HG02759 (cell line): Measurements from ENCODE around the gene TCEA2.

Experiments
- ATAC-seq: cut with Tn5 transposase; IDR thresholded peaks from one replicate; pipeline ENCODE4 v1.9.1; 2021; ENCODE audit warnings: mild to moderate bottlenecking, moderate library complexity; ENCODE audit not compliant: unreplicated experiment

Gene TCEA2

DNA sequence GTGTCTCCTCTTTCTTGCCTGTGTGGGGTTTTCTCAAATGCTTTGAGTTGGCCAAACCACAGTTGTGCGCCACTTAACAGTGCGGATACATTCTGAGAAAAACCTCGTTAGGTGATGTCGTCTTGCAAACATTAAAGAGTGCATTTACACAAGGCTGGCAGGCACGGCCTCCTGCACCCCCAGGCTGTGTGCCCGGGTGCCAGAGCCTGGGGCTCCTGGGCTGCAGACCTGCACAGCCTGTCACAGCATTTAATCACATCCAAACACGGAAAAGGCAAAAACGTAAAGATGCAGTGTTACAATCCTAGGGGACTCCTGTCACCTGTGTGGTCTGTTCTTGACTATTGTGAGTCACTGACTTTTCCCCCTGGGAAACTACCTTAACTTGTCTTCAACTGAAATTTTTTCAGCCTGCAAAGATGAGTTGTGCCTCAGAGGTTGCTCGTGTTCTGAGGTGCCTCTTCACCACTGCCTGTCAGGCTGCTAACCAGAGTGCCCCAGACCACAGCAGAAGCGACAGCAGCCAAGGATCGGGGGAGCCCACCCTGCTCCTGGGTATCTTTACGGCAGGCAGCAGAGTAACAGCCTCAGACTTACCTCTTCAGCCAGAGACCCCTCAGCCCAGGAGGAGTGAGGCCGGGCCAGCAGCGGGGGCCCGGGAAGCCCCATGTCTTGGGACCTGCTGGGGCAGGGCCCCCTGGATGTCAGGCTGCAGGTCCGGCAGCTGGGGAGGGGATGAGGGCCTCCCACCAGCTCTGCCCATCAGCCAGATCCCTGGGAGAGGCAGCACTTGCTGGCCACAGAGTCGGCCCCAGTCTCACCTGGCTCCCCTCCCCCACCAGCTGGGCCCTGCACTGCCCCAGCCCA, 27.7 kb upstream of the TCEA2 start:
- no peak for ATAC-seq

DNA sequence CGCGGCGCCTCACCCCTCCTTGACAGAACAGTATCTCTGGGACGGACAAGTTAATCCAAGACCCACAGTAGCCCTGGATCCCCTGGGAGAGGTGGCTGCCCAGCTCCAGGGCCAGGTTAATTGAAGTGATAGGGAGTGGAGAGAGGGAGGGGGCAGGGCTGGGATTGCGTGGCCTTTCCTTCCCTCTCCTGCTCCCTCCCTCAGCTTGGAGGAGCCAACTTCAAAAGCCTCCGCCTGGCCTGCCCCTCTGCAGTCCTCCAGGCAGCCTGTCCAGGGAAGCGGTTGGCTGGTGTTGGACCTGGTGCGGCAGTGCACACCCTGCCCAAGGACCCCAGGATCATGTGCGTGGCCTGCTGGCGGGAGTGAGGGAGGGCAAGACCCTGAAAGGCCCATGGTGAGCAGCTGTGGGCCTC, 27.1 kb upstream of the TCEA2 start, which contains the start of gene C20orf204:
Gene C20orf204, plus strand, starts transcription at position 250 of the 413 bp plus-strand sequence. Its CDS starts 142 bp downstream, at position 392.
- no peak for ATAC-seq

DNA sequence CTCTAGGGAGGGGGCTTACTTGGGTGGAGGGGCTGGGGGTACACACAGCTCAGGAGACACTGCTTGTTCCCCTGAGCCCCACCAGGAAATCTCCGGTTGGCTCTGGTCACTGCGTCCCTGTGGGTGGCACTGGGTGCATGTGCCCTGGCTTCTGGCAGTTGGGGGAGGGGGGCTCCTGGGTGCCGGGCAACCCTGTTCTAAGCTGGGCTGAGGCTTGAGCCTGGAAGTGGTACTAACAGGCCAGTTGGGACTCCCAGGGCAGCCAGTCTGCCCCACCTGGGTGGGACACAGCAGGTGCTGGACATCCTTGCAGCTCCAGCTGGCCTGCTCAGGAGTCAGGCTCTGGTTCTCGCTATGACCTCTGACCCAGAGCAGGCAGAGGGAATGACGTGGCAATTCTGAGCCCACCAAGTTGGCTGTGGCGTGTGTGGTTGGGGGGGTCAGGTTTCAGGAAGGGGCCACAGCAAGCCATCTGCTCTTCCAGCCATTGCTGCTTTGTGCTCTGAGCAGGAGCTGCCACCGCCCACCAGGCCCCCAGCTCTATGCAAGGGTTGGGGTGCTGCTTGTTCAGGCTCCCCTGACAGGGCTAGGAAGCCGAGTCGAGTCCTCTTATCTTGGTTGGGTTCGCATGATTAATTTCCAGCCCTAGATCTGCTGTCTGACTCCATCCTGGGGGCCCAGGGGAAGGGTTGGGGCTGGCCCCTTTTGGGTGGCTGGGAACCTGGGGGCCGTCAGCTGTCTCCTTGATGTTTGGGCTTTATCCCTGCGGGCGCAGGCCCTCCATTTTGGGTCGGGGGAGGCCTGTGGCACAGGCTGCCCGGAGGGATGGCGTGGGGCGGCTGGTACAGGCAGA, 26.4 kb upstream of the TCEA2 start:
- ATAC-seq = no peak

DNA sequence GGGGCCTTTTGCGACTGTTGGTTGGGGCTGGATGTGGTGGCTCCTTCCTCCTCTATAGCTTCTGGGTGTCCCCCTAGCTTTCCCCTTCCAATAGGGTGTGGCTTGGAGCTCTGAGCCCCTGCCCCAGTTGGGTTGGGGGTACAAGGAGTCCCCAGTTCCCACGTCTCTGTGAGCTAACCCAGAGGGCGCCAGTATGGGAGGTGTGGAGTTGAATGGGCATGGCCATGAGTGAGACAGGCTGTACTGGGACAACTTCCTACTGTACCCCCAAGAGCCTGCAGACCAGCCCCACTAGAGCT, 25.9 kb upstream of the TCEA2 start:
- no peak for ATAC-seq

DNA sequence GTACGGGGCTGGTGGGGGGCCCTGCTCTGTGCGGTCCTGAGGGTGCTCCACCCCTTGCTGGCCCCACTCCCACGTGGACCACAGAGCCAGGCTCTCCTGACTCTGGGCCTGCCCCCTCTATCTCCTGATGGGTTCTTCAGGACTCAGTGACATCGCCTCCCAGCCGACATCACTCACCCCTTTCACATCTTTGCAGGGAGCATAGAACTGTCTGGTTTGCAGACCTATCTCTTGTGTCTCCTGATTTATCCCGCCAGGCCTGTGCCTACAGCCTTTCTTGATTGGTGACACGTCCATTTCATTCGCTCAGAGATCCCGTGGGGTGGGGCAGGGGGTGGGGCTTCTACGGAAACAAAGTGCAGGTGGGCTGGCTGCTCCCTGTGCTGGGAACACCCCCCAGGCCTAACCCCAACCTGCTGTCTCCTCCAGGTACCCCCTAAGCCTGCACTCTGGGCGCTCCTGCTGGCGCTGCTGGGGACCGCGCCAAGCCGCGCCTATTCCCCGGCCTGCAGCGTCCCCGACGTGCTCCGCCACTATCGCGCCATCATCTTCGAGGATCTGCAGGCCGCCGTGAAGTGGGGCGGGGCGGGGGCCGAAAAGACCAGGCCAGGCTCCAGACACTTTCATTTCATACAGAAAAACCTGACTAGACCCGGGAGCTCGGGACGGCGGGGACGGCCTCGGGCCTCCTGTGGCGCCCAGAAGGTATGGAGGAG, 25.3 kb upstream of the TCEA2 start:
- ATAC-seq = no peak

DNA sequence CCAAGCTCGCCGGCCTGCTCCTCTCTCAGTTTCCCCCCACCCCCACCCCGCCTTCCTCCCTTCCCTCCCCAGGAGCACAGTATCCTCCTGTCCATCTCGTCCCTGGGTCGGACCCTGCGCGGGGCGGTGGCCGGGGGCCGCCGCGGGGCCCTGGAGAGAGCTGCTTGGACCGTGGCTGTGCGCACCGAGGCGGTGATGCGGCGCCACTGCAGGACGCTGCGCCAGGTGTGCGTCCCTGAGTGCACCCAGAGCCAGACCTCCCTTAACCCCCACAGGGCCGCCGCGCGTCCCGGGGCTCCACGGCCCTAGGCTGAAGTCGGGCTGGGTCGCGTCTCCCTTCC, 24.8 kb upstream of the TCEA2 start:
- peak; percentile 38 for ATAC-seq

DNA sequence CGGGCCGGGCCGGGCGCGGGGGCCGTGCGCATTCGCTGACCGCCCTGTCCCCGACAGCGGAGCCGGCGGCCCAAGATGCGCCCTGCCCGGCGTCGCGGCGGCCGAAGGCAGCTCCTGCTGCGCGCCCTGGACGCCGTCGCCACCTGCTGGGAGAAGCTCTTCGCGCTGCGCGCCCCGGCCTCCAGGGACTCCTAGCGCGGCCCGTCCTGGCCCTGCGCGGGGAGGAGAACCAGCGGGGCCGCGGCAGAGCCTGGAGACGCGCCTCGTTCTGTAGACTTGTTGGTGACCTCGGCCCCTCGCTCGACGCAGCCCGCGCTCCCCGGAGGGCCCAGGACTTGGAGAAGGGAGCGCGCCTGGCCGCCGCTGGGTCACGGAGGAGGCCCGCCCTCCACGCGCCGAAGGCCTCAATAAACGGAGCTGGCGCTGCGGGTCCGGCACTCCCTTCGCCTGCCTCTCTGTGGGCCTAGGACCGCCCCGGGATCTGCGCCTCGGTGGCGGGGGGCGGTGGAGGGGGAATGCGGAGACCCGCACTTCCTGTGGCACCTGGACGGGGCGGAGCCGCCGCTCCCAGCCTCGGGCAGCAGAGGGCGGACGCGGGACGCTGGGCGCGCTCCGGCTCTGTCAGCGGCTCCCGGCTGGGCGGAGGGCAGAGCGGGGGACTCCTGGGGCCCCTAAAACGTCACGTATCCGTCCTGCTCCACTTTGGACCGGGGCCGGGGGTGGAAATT, 24.3 kb upstream of the TCEA2 start:
- peak; percentile 52 for ATAC-seq

DNA sequence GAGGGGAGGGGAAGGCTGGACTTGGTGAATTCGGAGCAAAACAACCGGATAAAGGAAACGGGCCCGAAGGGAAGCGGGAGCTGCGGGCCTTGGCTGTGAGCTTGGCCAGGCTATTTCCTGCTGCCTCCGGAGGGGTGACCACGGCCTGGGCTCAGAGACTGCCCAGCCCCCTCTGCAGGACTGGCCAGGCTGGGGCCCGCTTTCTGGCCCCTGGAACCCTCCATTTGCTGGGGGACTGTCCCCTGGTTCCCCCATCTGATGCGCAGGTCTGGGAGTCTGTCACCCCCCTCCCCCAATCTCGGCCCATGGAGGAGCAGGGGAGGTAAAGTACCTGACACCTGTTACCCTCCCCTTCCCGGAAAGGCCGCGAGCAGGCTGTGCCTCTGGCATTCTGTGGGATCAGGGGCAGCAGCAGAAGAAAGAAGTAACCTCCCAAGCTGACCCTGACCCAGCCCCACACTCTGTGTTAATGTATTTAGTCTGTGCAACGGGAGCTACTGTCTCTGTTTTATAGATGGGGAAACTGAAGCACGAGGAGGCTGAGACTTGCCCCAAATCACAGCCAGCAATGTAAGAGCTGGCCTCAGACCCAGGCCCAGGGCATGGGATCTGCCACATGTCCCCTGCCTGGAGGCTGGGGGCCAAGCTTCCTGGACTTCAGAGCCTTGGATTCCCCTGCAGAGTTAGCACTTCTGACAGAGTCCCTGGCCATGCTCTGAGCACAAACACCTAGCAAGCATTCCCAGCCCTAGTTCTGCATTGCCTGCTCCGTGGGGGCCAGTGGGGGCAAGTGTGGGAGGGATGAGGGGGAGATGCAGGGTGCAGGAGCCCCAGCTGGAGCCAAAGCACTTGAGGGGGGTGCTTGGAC, 23.5 kb upstream of the TCEA2 start:
- no peak for ATAC-seq

DNA sequence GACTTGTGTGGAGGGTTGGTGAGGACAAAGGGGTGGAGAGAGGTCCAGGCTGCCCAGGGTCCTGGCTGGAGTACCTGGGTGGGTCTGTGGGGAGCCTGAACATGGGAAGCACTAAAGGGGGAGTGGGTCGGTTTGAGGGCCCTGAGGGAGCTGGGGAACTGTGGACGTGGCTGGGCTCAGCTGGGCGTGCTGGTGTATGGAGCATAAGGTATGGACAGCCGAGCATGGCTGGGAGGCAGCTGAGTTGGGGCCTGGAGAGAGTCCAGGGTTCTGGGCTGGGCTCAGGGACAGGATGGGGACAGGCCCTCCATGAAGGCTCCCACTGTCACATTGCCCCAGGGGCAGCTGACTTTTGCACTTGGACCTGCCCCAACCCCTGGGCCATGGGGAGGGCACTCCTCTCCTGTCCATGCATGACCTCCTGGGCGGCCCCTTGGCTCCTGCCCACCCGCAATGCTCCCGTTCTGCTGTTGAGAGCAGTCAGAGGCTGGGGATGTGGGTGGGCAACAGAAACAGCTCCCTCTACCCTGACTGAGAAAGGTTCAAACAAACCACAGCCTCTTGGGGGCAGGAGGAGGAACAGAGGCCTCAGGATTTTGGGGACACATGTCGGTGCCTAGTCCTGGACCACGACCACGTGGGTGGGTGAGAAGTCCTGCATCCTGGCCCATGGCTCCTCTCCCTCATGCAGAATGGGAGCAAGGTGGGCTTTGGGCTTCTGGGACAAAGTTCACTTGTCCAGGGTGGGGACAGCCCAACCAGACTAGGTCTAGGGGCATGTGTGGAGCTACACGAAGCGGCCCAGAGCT, 22.6 kb upstream of the TCEA2 start:
- ATAC-seq = no peak

DNA sequence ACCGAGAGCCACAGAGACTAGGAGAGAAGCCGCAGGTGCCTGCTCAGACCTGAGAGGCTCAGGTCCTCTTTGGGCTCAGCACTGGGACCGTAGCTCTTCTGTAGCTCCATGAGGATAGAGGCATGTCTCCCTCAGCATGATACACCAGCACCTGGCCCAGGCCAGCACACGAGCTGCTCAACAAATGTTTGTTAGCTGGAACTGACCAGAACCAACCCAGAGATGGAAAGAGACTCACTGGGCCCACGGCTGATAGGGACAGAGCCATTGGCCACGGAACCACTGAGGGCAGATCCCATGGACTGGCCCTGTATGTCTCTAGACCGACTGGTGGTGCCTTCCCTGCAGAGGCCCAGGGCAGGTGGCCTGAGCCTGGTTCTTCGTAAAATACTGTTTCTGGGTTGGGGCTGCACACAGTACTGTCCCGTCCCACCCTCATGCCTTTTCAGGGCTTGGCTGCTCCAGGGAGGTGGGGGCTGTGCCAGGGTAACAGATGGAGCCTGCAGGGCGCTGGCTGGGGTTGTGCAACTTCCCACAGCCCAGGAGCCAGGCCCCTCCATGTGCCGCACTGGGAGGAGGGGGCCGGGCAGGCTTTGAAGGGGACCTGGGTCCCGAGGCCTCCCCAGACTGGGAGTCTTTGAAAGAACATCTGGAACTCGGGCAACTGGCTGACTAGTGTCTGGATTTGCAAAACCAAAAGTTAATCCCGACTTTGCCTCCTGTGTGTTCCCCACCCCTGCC, 21.8 kb upstream of the TCEA2 start:
- no peak for ATAC-seq

DNA sequence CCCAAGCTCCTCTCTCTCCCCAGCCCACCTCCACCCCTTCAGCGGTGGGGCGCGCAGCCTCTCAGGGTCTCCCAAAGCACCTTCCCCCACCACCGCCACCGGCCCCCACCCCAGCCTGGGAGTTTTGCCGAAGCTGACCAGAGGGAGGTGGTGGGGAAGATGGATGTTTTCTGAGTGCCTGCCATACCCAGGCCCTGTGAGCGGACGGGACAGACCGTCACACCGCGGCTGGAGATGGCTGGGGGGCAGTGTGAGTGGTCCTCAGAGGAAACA, 21.3 kb upstream of the TCEA2 start:
- no peak for ATAC-seq

DNA sequence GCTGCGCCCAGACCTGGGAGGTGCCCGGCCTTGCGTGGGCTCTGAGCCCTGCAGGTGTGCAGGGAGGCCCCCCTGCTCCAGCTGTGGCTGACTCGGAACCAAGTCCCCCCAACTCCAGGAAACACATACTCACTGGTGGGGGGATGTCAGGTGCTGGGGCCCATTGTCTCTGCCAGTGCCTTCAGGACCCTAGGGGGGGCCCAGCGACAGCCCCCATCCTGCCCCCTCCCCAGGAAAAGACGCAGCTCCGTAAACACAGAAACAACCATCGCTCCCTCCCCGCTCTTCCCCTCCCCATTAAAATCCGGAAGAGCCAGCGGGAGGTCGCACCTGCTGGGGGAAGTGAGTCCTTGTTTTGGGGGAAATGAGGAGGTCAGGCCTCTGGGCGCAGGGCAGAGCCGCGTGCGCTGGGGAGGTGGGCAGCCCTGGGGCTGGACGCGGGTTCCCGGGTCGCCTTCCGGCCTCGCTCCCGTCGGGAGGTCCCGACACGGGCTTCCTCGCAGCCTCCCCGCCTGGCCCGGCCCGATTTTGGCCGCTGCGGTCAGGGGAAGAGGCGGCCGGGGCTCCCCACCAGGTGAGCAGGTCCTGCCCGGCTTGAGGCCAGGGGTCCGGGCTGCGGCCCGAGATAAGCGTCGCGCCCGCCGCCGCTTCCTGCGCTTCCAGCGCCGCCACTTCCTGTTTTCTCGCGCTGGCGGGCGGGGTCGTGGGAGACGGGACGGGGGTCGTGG, 20.8 kb upstream of the TCEA2 start:
- no peak for ATAC-seq

DNA sequence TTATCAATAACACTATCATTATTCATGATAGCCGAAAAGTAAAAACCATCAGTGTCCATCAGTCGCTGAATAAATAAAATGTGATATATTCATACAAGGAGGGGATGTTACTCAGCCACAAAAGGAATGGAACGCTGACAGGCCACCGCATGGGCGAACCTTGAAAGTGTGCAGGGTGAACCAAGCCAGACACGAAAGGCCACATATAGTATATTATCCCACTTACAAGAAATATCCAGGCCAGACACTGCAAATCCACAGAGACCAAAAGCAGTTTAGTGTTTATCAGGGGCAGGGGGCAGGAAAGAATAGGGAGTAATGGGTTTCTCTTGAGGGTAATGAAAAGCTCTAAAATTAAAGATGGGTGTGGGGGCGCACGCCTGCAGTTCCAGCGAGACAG, 19.2 kb upstream of the TCEA2 start:
- no peak for ATAC-seq

DNA sequence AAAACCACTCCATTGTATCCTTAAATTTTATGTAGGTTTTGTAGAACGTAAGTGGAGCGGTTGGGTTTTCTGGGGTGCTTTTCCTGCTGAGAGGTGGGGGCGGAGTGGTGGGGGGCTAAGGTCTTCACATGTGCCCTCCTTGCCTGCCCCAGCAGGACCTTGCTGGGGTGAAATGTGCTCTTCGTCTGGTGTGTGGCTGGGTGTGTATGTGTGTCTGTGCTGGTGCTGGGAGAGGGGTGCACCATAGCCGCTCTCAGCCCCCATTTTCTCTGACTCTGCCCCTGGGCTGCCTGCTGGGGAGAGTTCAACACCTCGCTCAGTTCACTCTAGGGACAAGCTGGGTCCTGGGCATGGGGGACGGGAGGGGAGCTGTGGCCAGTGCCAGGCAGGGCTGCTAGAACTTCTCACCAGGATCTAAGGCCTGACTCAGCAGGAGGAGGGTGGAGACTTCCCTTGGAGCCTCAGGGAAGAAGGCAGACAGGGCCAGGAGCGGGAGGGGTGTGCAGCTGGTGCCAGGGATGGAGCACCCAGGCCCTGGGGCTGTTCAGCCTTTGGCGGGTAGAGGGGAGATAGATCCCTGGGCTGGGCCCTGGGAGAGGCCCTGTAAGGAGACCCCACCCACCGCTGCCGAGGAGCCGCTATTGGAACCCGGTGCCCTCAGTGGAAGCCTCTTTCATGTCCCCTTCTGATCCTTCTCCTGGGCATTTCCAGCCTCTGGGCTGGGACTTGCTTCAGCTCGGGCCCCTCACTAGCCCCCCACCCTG, 18.3 kb upstream of the TCEA2 start:
- ATAC-seq = no peak

DNA sequence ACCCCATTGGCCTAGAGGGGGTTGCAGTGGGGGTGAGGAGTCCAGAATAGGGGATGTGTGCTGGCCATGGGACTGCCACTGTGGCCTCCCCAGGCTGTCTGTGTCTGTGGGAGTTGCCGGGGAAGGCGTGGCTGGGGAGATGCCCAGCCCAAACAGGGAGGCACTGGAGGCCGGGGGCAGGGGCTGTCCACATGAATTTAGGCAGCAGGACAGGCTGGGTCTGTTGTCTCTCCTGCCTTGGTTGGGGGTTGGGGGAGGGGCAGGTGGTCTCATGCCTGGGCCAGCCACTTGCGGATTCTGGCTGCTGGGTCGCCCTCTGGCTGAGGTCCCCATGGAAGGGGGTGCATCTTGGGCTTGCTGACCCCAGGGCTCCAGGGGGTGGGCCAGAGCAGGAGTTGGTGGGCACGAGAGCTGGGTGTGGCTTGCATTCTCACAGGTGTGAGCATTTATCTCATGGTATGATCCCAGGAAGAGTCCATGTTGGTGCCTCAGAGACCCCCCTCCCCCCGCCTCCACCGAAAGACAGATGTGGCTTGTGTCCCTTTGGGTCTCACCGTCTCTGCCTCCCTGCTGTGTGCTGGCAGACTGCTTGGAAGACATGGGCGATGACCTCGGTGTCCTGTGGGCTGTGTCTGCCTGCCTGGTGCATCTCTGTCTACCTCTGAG, 17.5 kb upstream of the TCEA2 start:
- ATAC-seq = no peak

DNA sequence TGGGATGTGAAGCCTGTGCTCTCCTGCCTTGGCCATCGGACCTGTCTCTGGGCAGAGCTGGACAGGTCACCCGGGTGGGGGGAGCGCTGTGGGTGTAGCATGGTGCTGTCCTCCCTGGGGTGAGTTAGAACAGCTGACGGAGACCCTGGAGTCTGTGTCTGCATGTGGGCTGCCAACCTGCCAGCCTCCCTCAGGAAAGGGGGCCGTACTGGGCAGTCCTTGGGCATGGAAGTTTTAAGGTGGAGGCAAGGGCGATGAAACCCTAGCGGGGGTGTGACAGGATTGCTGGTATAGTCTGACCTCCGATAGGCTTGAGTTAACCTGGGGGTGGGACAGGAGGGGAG, 16.0 kb upstream of the TCEA2 start:
- ATAC-seq = no peak

DNA sequence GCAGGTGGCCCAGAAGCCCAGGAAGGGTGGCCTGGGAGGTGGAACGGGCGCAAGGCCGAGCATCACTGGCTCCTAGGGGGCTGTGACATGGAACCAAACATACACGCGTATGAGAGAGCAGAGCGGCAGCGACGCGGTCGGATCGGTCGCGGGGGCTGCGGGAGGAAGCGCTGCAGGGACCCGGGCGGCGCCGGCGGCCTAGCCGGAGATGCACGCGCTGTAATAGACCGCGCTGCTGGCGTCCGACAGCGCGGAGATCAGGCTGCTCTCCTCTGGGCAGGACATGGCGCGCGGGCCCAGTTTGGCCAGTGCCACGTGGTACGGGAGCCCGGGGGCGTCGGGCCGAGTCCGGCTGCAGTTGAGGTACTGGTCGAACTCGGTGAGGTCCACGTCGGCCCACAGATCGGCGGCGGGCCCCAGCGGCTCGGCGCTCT, 15.0 kb upstream of the TCEA2 start:
- no peak for ATAC-seq
